ENCODE measurements around the gene OR14A16.

The OR14A16 gene

GRCh38 chr1:247855911-247856310 is 32.0 kb upstream of the OR14A16 start:
- TF ChIP-seq CTCF (conservative IDR thresholded peaks at IDR 0.05; ENCODE audit: low read depth, low read length) = no peak
- no peak for DNase-seq (ENCODE audit: low read depth)
- H3K4me3 ChIP-seq (ENCODE audit: low read length) = no peak overlapping the region

- no peak for DNase-seq (ENCODE audit: low read depth)
- TF ChIP-seq CTCF (conservative IDR thresholded peaks at IDR 0.05; ENCODE audit: low read depth, low read length) = no peak
- H3K4me3 ChIP-seq (ENCODE audit: low read length) = no peak overlapping the region
Measured at GRCh38 chr1:247854899-247855545, 31.1 kb upstream of the OR14A16 start.

- no peak overlapping the region for H3K4me3 ChIP-seq (ENCODE audit: low read length)
- no peak for DNase-seq (ENCODE audit: low read depth)
- TF ChIP-seq CTCF (conservative IDR thresholded peaks at IDR 0.05; ENCODE audit: low read depth, low read length) = no peak
Measured at GRCh38 chr1:247849616-247850015, 25.7 kb upstream of the OR14A16 start.

GRCh38 chr1:247848346-247848745 is 24.4 kb upstream of the OR14A16 start:
- DNase-seq (ENCODE audit: low read depth) = no peak
- no peak overlapping the region for H3K4me3 ChIP-seq (ENCODE audit: low read length)
- no peak for TF ChIP-seq CTCF (conservative IDR thresholded peaks at IDR 0.05; ENCODE audit: low read depth, low read length)

- no peak overlapping the region for H3K4me3 ChIP-seq (ENCODE audit: low read length)
- no peak for DNase-seq (ENCODE audit: low read depth)
- no peak for TF ChIP-seq CTCF (conservative IDR thresholded peaks at IDR 0.05; ENCODE audit: low read depth, low read length)
Measured at GRCh38 chr1:247845693-247846017, 21.7 kb upstream of the OR14A16 start.

- no peak overlapping the region for H3K4me3 ChIP-seq (ENCODE audit: low read length)
- TF ChIP-seq CTCF (conservative IDR thresholded peaks at IDR 0.05; ENCODE audit: low read depth, low read length) = no peak
- no peak for DNase-seq (ENCODE audit: low read depth)
Measured at GRCh38 chr1:247845011-247845692, 21.2 kb upstream of the OR14A16 start.

- no peak overlapping the region for H3K4me3 ChIP-seq (ENCODE audit: low read length)
- no peak for TF ChIP-seq CTCF (conservative IDR thresholded peaks at IDR 0.05; ENCODE audit: low read depth, low read length)
- DNase-seq (ENCODE audit: low read depth) = no peak
Measured at GRCh38 chr1:247843411-247843810, 19.5 kb upstream of the OR14A16 start.

Data from retinal pigment epithelial cell (primary cell).